ENCODE results near the gene CREB3L1.

Gene CREB3L1

DNA sequence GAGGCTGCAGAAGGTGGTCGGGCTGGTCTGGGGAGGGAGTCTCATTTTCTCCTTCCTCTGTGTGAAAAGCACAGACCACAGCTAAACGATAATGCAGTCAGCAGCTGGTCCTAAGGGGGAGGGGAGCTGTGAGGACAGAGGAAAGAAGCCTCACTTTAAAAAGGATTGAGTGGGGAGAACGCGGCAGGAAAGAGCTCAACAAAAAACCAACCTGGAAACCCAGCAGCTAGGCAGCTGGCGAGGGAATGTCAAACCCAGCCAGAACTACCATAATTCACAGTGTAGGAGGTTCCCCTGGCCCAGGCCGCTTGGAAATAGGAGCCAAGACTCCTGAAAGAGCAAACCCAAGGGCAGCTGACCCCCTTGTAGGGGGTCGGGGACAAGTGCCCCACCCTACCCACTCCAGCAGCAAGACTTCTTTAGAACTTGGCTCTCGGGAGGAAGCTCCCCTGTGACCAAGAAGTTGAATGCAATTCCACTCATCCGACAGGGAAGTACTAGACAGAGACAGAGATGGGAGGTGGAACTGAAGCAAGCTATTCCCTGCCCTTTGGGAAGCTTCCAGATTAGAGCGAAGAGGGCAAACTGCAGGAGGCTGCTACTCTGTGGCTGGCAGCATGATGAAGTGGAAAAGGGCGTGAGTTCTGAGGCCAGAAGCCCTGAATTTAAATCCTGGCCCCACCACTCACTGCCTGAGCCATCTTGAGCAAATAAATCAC, 53.3 kb downstream of the CREB3L1 start:
- DNase-seq = peak; percentile 77

DNA sequence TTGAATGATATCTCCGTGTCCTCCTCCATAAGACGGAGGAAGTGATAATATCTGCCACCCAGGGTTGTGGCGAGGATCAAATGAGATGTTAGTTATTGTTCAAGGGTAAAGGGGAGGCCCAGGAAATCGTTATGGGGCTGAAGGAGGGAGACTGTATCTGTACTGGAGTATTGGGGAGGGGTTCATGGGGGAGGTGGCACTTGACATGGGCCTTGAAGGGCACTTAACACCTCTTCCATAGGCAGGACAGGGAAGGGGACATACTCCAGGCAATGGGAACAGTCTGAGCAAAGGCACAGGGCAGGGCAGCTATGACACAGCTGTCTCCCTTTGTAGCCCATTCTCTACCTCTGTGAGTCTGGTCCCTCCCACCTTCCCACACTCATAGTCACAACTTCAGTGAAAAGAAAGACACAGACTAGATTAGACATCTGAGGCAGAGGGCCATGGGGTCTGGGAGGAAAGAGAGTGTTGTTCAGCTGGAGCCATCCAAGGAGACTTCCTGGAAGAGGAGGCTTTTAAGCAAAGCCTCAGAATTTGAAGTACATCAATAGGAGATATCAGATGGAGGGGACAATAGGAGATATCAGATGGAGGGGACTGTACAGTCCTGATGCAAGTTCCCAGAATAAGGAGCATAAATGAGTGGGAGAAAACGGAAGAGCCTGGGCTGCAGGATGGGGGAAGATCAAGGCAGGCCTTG, 54.0 kb downstream of the CREB3L1 start:
- DNase-seq = no peak

DNA sequence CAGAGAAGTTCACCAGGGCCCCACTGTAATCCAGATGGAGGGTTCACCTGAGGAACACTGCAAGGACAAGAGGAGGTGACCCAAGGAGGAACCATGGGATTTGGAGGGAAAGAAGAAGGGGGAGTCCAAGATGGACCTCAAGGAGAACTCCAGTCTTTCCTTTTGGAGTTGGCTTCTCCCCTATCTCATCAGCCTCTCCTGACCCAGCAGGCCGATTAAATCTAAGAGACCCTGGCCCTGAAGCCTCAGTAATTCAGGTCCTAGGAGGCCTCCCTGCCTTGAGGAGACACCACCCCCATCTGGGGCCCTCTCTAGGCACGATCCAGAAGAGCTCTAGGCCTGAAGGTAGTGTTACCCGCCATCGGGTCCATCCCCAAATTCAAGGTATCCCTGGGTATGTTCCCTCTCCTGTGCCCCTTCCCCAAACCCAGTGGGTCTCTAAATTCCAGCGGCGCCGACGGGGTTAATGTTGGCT, 54.7 kb downstream of the CREB3L1 start:
- DNase-seq = no peak

DNA sequence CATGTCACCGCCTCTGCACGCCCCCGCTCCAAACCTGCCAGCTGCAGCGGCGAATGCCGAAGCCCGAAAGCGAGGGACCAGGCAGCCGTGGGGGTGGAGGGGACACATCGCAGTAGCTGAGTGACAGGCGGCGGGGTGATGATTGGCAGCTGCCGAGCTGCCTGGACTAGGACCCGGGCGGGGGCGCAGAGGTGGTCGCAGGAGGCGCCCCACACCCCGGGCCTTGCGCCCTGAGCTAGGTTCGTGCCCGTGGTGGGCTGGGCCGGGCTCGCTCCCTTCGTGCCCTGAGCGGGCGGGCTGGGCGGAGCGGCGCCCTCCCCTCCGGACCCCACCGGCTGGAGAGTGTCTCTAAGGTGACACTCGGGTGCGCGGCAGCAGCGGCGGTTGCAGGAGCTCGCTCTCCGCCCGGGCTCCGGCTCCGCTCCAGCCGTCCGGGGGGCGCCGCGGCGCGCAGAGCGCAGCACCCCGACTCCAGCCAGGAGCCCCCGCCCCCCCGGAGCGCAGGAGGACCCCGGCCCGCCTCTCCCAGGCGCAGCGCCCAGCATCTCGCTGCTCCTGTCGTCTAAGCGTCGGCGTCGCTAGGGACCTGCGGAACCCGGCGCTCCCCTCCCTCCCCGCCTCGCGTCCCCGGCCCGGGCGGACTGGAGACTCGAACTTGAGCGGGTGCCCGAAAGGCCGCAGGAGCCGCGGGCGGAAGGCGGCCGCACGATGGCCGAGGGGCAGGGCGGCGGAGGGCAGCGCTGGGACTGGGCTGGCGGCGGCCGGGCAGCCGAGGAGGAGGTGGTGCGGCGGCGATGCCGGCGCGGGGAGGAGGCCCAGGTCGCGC, 55.3 kb downstream of the CREB3L1 start:
- DNase-seq = peak; percentile 57

DNA sequence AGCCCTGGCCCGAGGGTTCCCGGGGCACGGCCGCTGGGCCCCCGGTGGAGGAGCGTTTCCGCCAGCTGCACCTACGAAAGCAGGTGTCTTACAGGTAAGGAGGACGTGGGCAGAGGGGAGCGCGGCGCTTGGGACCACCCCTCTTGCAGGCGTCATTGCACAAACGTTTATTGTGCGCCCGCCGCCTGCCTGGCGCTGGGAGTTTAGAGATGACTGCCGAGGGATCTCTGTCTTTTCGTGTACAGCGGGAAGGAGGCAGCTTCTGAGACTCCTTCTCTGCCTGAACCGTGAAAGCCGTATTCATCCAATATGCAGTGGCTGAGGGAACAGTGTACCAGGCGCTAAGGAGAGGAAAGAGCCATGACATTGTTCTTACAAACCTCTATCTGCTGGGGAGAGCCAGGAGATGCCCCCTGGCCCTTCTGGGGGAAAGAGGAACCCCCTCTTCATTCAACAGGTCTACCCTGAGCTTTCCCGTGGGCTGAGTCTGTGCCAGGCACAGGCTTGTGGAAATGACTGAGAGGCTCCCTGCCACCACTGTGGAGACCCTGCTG, 56.0 kb downstream of the CREB3L1 start:
- peak; percentile 35 for DNase-seq

DNA sequence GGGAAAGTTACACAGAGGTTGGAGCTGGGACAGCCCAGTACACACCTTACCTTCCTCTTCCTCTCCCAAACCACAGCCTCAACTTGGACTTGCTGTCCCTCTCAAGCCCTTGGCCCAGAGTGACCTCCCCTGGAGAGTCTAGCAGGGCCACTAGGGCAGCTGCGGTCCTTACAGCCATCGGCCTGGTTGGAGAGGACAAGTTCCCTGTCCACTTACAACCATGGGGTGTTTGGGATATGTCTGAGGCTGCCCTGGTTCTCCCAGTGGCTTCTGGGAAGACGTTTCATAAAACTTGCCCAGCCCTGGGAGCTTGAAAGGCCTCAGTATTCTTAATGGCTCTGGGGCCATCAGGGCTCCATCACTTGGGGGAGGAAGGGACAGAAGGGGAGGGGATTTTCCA, 56.7 kb downstream of the CREB3L1 start:
- no peak for DNase-seq

DNA sequence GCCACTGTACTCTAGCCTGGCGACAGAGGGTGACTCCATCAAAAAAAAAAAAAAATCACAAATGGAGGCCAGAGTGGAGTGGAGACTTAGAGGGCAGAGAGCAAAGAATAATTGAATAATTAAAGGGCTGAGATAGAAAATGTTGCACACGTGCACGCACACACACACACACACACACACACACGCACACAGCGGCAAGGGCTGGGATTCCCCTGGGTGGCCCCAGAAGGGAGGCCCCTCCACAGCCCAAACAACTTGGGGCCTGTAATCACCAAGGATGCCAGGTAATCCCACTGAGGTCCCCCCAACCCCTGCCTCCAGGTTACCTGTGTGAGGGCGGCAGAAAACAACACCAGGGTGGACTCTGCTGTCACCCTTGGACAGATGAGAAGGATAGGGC, 57.8 kb downstream of the CREB3L1 start:
- DNase-seq = no peak

DNA sequence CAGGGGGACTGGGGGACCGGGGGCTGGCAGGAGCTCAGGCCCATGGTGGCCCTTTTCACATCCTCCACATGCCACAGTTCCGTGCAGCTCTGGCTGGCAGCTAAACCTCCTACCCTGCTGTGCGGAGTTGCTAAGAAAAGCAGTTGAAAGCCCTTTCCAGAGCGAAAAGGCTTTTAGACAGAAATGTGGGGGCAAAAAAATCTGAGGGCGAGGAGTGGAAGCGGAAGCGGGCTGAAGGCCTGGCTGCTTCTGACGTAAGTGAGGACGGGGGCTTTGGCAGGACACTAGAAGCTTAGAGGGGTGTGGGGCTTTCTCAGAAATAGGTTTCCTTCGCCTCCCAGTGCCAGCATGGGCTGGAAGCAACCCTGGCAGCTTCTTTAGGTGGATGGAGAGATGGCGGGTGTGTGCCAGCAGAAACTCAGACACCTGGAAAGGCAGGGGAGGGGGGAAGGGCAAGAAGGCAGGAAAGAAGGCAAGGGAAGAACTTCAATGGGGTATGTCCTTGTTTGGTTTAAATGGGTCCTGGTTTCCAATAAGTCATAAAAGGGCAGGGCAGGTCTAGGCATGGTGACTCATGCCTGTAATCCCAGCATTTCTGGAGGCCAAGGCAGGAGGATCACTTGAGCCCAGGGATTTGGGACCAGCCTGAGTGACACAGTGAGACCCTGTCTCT, 58.6 kb downstream of the CREB3L1 start:
- DNase-seq = no peak

DNA sequence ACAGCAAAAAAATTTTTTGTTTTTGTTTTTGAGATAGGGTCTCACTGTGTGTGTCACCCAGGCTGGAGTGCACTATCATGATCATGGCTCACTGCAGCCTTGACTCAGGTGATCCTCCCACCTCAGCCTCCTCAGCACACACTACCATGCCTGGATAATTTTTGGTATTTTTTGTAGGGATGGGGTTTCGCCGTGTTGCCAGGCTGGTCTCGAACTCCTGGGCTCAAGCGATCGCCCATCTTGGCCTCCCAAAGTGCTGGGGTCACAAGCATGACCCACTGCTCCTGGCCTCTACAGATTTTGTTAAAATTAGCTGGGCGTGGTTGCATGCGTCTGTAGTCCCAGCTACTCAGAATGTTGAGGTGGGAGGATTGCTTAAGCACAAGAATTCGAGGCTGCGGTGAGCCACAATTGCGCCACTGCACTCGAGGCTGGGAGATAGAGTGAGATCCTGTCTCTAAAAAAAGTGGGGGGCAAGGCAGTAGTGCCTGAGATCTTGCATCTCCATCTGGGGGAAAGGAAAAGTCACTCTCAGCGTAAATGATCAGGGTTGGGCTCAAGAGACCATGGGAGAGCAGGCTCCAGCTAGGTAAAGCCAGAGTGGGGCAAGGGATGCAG, 59.2 kb downstream of the CREB3L1 start:
- DNase-seq = no peak

DNA sequence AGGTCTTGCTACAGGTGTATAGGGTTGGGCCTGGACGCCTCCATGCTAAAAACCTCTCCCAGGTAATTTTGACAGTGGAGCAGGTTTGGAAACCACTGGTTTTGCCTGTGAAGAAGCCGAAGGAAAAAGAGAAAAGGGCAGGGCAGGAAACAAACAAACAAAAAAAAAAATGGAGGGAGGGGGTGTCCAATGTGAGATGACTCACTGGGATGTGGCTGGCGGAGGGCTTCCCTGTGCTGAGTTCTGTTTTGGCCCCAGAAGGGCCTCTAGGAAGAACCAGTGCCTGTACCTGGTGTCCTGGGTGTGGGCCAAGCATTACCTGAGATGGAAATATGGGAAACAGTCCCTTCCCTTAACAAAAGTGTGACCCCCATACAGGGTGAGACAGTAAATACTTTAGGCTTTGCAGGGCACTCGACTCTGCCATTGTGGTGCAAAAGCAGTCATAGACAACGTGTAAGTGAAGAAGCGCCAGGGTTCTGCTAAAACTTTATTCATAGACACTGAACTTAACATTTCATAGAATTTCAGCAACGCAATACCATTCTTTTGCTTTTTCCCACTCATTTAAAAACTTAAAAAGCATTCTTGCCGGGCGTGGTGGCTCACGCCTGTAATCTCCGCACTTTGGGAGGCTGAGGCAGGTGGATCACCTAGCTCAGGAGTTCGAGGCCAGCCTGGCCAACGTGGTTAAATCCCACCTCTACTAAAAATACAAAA, 60.3 kb downstream of the CREB3L1 start:
- DNase-seq = peak; percentile 12

DNA sequence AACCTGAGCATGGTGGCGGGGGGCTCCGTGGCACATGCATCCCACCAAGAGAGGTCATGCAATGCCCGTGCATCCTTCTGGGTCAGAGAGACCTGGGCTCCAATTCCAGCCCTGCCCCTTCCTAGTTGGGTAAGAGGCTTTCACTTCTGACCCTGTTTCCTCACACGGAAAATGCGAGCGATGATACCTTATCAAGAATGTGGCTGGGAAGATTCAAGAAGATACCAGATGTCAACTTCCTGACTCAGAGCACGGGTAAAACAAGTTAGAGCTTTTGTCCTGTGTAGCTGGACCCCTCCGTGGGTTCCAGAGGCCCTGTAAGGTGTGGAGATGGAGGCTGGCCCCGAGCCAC, 61.1 kb downstream of the CREB3L1 start:
- no peak for DNase-seq

DNA sequence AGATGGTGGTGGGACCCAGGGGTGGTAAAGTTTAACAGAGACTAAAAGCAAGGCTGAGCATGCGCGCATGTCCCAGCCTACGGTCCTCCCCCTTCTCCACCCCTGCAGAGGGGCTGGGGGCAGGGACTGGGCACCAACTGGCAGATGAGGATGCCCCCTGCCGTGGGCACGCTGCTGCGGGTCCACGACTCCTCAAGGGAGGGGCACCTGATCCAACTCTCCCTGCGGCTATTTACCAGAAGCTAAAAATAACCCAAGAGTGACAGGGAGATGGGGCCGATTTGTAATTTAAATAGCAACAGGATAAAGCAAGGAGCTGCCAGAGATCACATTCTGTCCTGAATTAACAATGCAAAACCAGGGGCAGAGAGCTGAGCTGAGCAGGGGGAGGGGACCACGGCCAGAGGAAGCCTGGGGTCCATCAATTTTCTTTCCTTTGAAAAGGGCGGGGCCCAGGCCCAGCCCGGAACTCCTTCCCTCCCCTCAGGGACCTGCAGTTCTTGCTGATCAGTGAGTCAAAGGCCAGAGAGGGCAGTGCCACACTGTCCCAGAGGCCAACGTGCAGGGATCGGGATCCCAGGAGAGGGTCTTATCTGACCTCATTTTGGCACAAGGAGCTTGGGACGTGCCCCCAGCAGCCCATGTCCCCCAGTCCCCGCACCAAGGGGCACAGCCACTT, 61.7 kb downstream of the CREB3L1 start:
- peak; percentile 99 for DNase-seq

DNA sequence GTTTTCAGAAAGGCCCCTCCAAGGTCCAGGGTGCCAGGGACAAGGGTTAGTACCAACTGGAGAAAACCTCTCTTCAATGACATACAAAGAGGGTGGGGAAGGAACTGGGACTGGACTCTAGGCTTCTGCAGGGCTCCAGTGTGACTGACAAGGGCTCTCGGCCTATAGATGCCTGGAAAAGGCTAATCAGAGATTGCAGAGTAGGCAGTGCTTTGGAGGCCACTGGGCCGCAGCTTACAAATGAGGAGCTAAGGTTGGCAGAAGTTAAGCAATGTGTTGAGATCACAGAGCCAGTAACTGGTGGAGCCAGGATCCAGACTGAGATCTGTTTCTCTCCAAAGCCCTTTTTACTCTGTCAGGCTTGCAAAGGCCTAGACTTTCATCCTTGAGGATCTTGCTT, 62.4 kb downstream of the CREB3L1 start:
- DNase-seq = no peak

DNA sequence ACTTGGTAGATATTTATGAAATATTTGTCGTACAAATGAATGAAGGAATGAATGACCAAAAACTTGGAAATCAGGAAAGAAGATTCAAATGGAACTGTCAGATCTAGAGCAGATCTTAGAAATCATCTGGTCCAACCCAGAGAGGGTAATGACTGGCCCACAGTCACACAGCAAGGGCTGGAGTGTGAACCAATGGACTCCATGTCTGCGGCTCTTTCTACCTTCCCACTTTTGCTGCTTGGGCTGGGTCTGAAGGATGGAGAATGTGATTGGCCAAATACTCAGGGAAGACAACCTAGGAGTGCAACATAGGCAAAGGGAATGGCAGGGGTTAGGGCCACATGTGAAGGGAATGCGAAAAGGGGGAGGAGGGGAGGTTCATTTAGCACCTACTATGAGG, 64.0 kb downstream of the CREB3L1 start:
- no peak for DNase-seq

DNA sequence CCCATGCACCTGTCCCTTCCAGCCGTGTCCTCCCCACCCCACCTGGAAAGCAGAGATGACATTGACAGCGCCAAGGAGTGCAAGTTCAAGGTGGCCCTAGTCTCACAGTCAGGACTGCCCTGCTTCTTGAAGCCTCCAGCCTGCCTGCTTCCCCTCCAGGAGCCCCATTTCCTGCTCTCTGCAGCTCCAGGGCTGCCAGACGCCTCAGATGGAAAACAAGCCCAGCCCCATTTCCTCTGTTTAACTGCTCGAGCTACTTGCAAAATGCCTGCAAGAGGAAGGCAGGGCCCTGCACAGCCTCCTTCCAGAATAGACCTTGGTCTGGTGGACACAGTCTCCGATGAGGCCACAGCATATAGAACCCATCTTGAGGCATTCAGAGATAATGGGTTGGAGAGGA, 64.8 kb downstream of the CREB3L1 start:
- no peak for DNase-seq

DNA sequence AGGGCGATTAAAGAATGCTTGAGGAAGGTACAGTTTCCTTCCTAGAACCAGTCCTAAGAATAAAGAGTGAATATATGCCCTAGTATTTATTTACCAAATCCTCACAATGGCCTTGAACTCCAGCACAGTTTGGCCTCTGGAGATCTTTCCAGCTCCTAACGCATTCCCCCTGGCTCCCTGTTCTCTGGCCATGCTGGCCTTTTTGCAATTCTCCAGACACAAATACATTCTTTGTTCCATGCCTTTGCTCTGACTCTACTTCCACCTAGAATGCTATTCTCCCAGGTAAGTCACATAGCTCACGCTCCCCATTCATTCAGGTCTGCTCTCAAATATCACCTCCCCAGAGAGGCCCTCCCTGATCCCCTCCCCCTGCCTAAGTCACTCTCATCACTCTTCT, 66.1 kb downstream of the CREB3L1 start:
- DNase-seq = no peak

DNA sequence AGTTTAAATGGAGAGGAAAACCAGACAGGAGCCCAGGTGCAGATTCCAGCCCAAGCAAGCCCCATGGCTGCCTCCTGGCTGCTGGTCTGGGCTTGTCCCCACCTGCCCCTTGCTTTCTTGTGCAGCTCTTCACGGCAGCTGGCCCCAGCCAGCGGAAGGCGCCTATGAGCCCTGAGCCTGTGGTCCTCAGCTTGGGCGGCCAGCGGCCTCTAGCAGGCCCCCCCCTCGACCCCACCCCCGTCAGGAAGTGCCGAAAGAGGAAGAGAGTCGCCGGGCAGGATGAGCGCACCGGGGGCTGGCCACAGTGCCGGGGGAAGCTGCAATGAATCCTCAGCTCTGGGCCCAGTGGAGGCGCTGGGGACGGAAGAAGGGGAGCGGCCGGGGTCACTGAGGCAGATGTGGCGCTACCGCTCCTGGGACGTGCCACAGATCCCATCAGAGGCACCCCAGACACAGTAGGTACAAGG, 67.7 kb downstream of the CREB3L1 start:
- DNase-seq = peak; percentile 66

DNA sequence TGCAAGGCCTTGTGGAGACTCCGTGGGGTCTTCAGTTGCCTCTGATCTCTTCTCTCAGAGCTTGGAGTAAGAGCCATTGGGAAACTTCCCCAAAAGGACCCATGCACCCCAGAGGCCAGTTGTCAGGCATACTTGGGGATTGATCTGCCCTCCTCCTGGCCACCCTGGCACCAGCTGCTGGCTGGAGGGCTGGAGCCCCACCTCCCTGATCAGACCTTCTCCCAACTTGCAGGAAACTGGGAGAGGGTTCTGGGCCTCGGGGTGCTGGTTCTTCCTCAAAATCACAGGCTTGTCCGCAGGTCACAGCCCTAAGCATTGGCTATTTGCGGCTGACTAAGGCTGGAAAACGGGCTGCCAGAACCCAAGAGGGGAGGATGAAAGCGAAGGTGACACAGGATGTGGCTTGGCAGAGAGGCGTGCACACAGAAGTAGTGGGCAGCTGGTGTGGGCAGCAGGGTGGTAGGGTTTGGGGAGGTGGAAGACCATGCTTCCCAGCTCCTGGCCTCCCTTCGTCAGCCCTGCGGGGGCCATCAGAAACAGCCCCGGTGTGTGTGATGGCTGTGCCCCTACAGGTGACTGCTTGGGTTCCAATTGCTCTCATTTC, 68.5 kb downstream of the CREB3L1 start:
- DNase-seq = no peak

DNA sequence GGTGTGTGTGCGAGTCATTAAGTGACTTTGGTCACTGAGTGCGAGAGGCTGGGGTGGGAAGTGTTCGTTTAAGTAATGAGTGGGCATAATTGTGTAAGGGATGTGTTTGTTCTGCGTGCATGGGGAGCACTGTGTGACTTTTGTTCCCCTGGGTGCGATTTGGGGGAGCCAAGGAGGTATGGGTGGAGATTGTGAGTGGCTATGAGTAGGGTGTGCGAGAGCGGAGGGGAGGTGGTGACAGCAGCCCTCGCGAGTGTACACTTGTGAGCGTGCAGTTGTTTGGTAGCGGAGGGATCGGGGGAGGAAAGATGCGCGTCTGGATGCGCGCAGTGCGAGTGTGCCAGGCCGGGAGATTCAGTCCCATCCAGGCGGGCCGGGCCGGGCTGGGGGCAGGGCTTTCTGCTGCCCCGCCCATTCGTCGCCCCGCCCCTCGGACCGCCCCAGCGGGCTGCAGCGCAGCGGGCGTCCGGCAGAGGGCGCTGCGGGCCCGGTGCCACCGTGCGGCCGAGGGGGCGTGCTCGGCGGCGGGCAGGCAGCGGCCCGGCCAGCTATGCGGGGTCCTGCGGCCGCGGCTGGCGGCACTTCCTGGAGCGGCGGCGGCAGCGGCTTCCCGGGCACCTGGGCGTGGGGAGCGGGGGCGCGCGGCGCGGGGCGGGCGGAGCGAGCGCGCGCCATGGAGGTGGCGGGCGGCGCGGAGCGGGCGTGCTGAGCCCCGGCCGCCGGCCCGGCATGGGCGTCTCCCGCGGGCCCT, 69.6 kb downstream of the CREB3L1 start, which contains the start of gene DGKZ:
Gene DGKZ, plus strand, starts transcription at position 578 of the 751 bp plus-strand sequence. CDS start 197 bp downstream, outside the sequence.
- DNase-seq = peak; percentile 83
